ENCODE results near the gene ATP1A3. TPM values are rescaled to one million over a fixed set of nuclear protein-coding genes. Genes with fewer than 3 reads are reported as not detected.

ATP1A3 gene
- total RNA-seq, 1 donor from 2014 or later: 1.8 TPM

DNA sequence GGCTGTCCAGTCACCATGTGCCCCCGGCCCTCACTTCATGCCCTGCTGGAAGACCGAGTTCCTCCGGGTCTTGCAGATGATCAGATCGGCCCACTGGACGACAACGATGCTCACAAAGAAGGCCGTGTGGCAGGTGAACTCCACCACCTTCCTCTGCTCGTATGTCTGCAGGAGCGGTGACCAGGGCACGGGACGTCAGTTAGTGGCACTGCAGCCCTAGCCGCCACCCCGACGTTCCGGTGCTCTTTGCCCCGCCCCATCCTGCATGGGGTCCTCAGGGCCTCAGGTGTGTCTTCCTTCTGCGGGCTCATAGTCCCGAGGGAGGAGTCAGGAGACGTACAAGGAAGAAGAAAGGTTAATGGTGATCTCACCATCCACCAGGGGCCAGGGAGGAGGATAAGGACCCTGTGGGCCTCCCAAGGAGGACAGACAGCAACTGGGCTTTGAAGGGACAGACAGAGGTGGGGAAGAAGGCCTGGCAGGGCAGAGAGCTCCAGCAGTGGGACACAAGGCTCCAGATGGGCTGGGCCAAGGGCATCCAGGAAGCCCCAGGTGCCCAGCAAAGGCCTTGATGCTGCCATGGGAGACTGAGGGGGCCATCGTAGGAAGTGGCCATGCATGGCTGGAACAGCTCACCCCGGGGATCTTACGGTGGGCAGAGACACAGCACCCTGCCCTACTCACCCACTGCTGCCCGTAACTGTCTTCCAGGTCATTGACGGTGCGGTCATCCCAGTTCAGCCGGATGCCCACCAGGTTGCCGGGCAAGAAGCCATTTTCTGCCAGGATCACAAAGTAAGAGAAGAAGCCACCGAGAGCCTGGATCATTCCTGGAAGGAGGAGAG lies 25.1 kb downstream of the ATP1A3 start:
- DNase-seq: no peak
- Mint-ChIP-seq H3K4me1 (no peaks in the 10 kb centered on the region), H3K4me3 (no peak overlapping the region), H3K36me3 (ENCODE audit: low read depth) (no peaks in the 10 kb centered on the region), H3K27ac (no peak overlapping the region), H3K27me3 (no peaks in the 10 kb centered on the region), H3K9me3 (no peaks in the 10 kb centered on the region)
- POLR2A ChIA-PET: no interaction called here
- no peak for ATAC-seq (ENCODE audit: low read depth)
- intact Hi-C loops (cut with micrococcal nuclease): no loop called here
- TF ChIP-seq, protein P1, sequence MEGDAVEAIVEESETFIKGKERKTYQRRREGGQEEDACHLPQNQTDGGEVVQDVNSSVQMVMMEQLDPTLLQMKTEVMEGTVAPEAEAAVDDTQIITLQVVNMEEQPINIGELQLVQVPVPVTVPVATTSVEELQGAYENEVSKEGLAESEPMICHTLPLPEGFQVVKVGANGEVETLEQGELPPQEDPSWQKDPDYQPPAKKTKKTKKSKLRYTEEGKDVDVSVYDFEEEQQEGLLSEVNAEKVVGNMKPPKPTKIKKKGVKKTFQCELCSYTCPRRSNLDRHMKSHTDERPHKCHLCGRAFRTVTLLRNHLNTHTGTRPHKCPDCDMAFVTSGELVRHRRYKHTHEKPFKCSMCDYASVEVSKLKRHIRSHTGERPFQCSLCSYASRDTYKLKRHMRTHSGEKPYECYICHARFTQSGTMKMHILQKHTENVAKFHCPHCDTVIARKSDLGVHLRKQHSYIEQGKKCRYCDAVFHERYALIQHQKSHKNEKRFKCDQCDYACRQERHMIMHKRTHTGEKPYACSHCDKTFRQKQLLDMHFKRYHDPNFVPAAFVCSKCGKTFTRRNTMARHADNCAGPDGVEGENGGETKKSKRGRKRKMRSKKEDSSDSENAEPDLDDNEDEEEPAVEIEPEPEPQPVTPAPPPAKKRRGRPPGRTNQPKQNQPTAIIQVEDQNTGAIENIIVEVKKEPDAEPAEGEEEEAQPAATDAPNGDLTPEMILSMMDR (IDR thresholded peaks at IDR 0.05): no peak
- CTCF ChIA-PET: no interaction called here

DNA sequence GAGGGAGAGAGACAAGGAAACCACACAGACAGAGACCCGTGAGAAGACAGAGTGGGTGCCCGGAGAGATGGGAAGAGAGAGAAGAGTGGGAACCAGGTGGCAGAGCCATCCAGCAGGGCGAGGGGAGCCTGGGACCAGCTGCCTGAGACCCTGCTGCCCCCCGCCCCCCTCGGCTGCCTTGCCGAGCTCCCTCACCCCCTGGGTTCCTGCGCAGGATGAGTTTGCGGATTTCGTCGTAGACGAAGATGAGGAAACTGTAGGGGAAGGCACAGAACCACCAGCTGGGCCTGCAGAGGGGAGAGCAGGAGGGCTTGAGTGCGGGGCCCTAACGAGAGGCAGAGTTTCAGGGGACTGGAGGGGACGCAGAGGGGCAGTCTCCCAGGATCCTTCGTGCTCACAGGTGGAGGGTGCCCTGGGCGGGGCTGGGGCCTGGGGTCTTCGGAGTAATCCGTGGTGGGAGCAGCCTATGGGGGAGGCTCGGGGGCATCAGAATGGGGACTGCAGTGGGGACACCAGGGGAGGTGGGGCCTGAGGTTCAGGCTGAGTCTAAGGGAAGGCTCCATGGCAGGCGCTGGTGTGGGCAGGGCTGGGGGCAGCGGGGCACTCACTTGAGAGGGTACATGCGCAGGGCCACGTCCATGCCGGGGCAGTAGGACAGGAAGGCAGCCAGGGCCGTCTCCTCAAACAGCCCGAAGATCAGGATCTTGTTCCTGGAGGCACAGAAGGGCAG lies 26.8 kb downstream of the ATP1A3 start:
- intact Hi-C loops (cut with micrococcal nuclease): no loop called here
- ChIA-PET POLR2A (no interaction called here), CTCF (no interaction called here)
- H3K27ac Mint-ChIP-seq: no peak overlapping the region
- DNase-seq: no peak
- no peaks in the 10 kb centered on the region for H3K27me3 Mint-ChIP-seq
- ATAC-seq (ENCODE audit: low read depth): no peak
- no peak overlapping the region for H3K4me3 Mint-ChIP-seq
- H3K9me3 Mint-ChIP-seq: no peaks in the 10 kb centered on the region
- H3K36me3 Mint-ChIP-seq (ENCODE audit: low read depth): no peaks in the 10 kb centered on the region
- H3K4me1 Mint-ChIP-seq: no peaks in the 10 kb centered on the region
- TF ChIP-seq, protein P1 (IDR thresholded peaks at IDR 0.05): no peak

DNA sequence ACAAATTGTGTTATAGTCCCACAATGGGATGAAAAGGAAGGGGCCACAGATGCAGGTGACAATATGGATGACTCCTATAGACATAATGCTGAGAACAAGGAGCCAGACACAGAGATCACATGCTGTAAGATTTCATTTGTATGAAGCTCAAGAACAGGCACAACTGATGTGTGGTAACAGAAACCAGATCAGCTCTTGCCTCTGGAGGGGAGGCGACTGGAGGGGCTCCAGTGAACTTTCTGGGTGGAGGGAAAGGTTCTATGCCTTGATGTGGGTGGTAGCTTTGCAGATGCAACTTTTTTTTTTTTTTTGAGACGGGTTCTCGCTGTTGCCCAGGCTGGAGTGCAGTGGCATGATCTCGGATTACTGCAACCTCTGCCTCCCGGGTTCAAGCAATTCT lies 28.9 kb downstream of the ATP1A3 start:
- TF ChIP-seq, protein P1 (IDR thresholded peaks at IDR 0.05): no peak
- CTCF ChIA-PET: no interaction called here
- Mint-ChIP-seq H3K4me1 (no peaks in the 10 kb centered on the region), H3K27ac (no peak overlapping the region), H3K36me3 (ENCODE audit: low read depth) (no peaks in the 10 kb centered on the region), H3K27me3 (no peaks in the 10 kb centered on the region), H3K9me3 (no peaks in the 10 kb centered on the region), H3K4me3 (no peak overlapping the region)
- no peak for DNase-seq
- intact Hi-C loops (cut with micrococcal nuclease): no loop called here
- POLR2A ChIA-PET: interaction anchor here (0.6 to 1.3 kb wide), 3 partner anchors 91 to 242 kb away, joined by 4 to 6 read pairs (median 4); no protein-coding TSS in a partner anchor
- ATAC-seq (ENCODE audit: low read depth): no peak

DNA sequence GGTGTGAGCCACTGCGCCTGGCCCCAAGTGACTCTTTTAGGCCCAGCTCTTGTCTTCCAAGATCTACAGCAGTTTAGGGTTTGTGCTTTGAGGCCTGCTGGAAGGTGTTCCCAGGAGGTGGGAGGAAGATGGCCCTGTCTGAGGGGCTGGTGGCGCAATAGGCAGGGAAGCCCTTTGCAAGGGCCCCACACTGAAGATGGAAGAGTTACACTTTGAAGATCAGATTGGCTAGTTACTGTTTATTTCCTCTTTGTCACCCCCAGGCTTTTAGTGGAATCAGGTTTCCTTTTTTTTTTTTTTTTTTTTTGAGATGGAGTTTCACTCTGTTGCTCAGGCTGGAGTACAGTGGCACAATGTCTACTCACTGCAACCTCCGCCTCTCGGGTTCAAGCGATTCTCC lies 33.1 kb downstream of the ATP1A3 start:
- H3K4me3 Mint-ChIP-seq: no peak overlapping the region
- no peaks in the 10 kb centered on the region for H3K9me3 Mint-ChIP-seq
- intact Hi-C loops (cut with micrococcal nuclease): no loop called here
- peaks cover 15% of the 10 kb centered on the region for H3K36me3 Mint-ChIP-seq (ENCODE audit: low read depth)
- no peak overlapping the region for H3K27ac Mint-ChIP-seq
- ATAC-seq (ENCODE audit: low read depth) (no peak), DNase-seq (no peak)
- peaks cover 17% of the 10 kb centered on the region for H3K4me1 Mint-ChIP-seq
- POLR2A ChIA-PET: no interaction called here
- CTCF ChIA-PET: interaction anchor here (2.4 kb wide), 1 partner anchor 74 kb away, joined by 7 read pairs; no protein-coding TSS in a partner anchor
- TF ChIP-seq, protein P1 (IDR thresholded peaks at IDR 0.05): no peak
- H3K27me3 Mint-ChIP-seq: no peaks in the 10 kb centered on the region

Measured in activated B cell treated with CpG ODN at 0.5 μM for 24 hours (primary cell).